PFSK-1 (cell line): ENCODE data around the gene SBF1.

Source experiments
- FOXP2 ChIP-seq: optimal IDR thresholded peaks from 2 replicates; pipeline ENCODE3; 2011; ENCODE audit warnings: borderline replicate concordance, control low read depth, inconsistent platforms; ENCODE audit not compliant: insufficient read depth; ENCODE audit errors: extremely low read length, extremely low read depth
- POLR2AphosphoS5 ChIP-seq: IDR thresholded peaks from 2 replicates; pipeline ENCODE4 v1.6.1; 2012; ENCODE audit warnings: low read depth, mild to moderate bottlenecking, control low read depth, low read length, moderate library complexity
- REST ChIP-seq, 2 experiments: IDR thresholded peaks; 2 replicates each; pipeline versions ENCODE4 v1.6.1 to v1.8.0; 2011 to 2012; ENCODE audit warnings: low read depth in 2 of 2, low read length in 2 of 2, control low read depth in 1 of 2, inconsistent platforms in 1 of 2, mild to moderate bottlenecking in 1 of 2, moderate library complexity in 1 of 2; ENCODE audit not compliant: insufficient read depth in 1 of 2
- TAF1 ChIP-seq: IDR thresholded peaks from 2 replicates; pipeline ENCODE4 v1.6.1; 2012; ENCODE audit warnings: low read length, control low read depth, borderline replicate concordance; ENCODE audit not compliant: insufficient read depth

GRCh38 chr22:50455201-50455600, 19.6 kb downstream of the SBF1 start:
- no peak for TF ChIP-seq POLR2AphosphoS5
- TF ChIP-seq REST (IDR thresholded peaks at IDR 0.05; ENCODE audit: insufficient read depth in 1 of 2, low read depth in 2 of 2, low read length in 2 of 2) = no peak
- no peak for TF ChIP-seq TAF1
- TF ChIP-seq FOXP2 = no peak
